GM19240 (cell line): ENCODE measurements around the gene CBFA2T3.
A peak's percentile ranks its signal among the peaks of the same experiment; 100 is the strongest.

Source experiments
- DNase-seq: peaks from one replicate; pipeline ENCODE4 v3.0.0; 2011; ENCODE audit warnings: low spot score; ENCODE audit not compliant: insufficient read length

Gene CBFA2T3

DNA sequence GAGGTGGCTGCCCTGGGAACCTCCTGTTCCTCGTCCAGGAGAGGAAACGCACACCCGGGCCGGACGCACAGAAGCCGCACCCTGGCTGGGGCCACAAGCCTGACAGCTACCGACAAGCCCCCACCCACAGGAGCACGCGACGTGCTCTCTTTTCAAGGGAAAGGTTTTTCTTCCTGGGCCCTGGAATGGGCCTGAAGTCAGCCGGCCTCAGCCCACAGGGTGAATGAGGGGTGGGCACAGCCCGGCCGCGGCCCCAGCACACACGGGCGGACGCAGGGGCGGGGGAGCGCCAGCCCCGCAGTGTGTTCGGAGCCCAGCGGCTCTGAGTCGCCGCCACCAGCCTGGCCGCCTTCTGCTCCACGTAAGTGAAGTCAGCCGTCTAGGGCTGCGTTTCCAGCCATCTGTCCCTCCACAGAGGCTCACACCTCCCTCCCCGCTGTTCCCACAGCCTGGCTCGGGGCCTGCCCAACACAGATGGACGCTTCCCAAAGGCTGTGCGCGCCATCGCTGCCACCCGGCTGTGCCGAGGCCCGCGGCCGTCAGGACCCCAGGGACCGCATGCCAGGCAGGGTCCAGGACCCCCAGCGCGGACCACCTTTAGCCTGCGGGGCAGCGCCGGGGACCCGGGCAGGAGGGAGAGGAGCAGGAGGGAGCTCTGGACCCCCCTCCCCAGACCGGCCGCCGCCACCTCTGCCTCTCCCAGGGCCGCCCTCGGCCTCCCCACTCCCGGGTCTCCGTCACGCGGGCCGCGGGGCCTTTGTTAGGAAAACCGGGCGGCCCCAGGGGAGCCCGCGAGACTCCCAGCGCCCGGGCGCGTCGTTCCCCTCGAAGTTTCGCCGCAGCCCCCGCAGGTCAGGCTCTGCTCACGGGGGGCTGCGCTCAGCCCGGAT, 36.8 kb downstream of the CBFA2T3 start:
- DNase-seq: no peak

- no peak for DNase-seq
Measured at GRCh38 chr16:88939245-88939971, 37.6 kb downstream of the CBFA2T3 start.

GRCh38 chr16:88938777-88939244, 38.2 kb downstream of the CBFA2T3 start:
- DNase-seq: no peak

DNA sequence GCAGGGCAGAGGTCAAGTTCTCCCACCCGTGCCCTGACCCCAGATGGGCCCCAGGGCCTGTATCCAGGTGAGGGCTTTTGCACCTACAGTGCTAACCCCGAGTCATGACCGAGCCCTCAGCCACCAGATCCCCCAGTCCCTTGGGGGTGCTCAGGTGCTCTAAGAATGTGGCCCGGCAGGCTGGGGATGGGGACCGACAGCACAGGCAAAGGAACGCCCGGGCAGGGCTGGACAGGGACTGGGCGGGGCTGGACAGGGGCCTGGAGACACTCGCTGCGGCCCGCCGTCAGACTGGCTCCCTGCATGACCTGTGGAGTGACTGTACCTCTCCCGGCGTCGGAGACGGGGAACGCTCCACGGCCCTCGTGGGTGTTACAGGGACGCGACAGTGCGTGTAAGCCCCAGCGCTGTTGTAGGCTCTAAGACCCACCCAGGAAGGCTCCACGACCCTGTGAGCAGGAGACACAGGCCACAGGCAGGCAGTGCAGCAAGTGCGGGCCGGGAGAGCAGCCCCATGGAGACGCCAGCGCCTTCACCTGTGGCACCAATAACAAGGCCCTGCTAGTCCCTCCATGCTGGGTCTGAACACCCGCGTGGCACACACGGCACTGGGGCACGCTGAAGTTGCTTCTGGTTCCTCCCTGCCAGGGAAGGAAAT, 38.8 kb downstream of the CBFA2T3 start:
- DNase-seq: no peak

GRCh38 chr16:88937206-88937621, 39.8 kb downstream of the CBFA2T3 start:
- no peak for DNase-seq

DNA sequence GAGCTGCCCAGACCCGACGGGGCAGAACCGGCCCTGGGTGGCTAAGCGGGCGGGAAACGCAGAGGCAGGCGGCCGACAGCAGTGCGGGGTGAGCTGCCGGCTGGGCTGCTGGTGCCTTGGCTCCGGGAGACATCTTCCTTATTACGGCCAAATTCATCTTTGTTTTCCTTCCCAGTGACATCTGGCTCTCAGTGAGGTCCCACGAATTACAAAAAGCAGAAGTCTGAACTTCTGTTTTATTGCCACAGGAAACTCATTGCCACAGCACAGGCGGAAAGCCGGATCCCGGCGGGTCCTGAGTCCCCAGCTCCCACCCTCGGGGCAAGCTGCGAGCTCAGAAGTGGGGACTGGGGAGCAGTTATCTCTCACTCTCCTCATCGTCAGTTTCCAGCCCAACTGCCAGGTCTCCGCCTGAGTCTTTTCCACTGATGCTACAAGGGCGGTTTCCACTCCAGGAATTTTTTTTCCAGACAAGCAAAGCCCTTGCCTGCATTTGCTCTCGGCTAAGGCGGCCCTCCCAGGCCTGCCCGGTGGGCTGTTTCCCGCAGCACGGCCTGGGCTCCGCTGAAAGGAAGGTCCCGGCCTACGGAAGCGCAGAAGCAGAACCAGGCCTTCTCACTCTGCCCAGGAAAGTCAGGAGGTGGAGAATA, 40.3 kb downstream of the CBFA2T3 start:
- DNase-seq: no peak

- no peak for DNase-seq
Measured at GRCh38 chr16:88936008-88936555, 40.9 kb downstream of the CBFA2T3 start.

GRCh38 chr16:88934066-88934667, 42.8 kb downstream of the CBFA2T3 start:
- DNase-seq: no peak

DNA sequence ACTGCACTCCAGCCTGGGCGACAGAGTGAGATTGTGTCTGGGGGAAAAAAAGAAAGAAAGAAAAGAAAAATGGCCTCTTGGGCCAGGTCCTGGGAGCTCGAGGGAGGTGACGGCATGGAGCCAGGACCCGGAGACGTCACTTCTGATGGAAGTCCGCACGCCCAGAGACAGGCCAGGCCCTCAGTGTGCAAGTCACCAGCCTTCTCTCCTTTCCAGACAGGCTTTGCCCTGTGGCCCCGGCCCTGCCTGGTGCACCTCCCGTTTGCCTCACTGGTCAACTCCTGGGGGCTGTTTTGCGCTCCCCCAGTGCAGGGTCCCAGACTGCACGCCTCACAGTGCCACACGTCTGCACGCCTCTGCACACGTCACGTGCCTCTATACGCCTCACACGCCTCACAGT, 44.1 kb downstream of the CBFA2T3 start:
- DNase-seq: no peak

DNA sequence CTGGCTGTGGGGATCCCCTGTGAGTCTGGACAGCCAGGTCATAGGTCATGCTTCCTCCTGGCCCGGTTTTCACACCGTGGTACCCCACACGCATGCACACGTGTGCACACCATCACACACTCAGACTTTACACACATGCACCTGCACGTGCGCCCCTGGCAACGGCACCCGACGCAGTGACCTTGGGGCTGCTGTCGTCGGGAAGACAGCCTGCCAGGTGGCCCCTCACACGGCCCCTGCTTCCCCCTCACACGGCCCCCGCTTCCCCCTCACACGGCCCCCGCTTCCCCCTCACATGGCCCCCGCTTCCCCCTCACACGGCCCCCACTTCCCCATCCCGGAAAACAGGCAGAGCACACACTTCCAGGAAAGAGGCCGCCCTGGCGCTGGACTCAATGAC, 45.1 kb downstream of the CBFA2T3 start:
- no peak for DNase-seq

GRCh38 chr16:88931373-88931900, 45.6 kb downstream of the CBFA2T3 start:
- DNase-seq: no peak

DNA sequence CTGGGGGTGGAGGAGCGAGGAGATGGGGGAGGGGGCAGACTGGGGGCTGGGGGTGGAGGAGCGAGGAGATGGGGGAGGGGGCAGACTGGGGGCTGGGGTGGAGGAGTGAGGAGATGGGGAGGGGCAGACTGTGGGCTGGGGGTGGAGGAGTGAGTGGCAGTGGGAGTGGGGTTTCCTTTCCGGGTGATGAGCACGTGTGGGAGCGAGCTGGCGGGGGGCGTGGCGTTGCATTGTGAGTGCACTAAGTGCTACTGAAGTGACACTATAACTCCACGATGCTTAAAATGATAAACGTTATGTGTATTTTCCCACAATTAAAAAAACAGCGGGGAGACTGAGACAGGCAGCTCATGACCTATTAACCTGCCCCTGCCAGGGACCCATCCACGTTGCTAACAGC, 46.3 kb downstream of the CBFA2T3 start:
- DNase-seq: no peak

GRCh38 chr16:88929091-88929445, 47.9 kb downstream of the CBFA2T3 start:
- no peak for DNase-seq

DNA sequence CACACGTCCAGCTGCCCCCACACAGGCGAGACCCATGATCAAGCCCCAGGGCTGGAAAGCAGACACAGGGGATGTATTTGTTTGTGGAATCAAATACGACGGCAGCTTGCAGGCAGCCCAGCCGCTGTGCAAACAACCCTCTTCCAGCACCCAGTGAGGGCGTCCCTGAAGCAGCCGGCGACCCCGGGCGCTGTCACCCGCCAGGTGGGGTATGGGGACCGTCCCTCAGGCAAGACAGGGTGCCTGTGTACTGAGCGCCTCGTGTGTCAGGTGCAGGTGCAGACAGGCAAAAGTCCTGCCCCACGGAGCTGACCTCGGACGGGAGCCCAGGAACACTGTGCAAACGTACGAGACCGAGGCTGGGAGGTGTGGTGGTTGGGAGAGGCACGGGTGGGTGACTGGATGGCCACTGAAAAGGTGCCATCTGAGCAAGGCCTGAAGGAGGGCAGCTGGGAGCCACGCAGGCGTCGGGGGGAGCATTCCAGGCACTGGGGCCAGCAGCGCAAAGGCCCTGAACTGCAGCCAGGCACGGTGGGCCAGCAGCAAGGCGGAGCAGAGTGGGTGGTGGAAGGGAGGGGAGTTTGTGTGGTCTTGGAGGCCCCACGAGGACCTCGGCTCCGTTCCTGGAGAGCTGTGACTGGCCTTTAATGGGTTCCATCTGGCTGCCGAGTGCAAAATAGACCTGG, 48.5 kb downstream of the CBFA2T3 start:
- no peak for DNase-seq

DNA sequence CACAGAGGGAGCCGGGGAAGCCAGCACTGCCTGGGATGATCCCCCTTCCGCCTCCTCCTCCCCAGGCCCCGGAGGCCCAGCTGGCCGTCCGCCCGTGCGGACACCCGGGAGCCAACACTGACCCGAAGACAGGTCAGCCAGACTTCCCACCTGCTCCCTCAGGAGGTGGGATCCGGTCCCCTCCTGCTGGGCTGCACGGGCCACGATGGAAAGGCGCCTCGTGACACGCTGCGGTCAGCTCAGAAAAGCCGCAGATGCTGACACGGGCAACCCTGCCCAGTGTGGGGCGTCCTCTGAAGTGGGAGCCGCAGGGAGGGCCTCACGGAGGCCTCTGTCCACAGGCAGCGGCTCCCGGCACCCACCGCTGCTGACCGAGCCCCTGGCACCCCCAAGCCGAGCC, 49.3 kb downstream of the CBFA2T3 start:
- DNase-seq: no peak

- no peak for DNase-seq
Measured at GRCh38 chr16:88927010-88927409, 50.0 kb downstream of the CBFA2T3 start.

GRCh38 chr16:88926374-88926990, 50.5 kb downstream of the CBFA2T3 start:
- no peak for DNase-seq

DNA sequence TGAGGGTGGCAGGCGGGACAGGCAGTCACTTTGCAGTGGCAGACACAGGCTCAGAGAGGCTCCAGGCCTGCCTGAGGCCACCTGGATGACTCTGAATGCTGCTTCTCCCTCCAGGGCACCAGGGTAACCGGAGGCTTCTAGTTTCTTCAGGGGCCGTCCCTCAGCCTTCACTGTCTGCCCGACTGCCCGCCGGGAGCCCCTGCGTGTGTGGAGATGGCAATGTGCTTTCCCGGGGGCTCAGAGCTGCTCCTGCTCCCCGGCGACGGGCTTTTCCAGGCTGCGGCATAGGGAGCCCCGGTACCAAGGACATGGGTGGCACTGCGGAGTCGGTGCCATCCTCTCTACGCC, 51.5 kb downstream of the CBFA2T3 start:
- DNase-seq: no peak

GRCh38 chr16:88924834-88925539, 52.0 kb downstream of the CBFA2T3 start:
- peak; percentile 77 for DNase-seq
